ENCODE results near the gene SNED1.

- TF ChIP-seq CTCF (IDR thresholded peaks at IDR 0.05) (no peak), ATF3 (CRISPR knock-in tag; conservative IDR thresholded peaks at IDR 0.05) (no peak), ETV6 (CRISPR knock-in tag; IDR thresholded peaks at IDR 0.05) (no peak), CREB1 (CRISPR knock-in tag; IDR thresholded peaks at IDR 0.05) (no peak), ZBTB21 (CRISPR knock-in tag; IDR thresholded peaks at IDR 0.05; ENCODE audit: borderline replicate concordance) (no peak), JUN (CRISPR knock-in tag; IDR thresholded peaks at IDR 0.05) (no peak)
These were observed 4.6 kb downstream of the SNED1 start for GRCh38 chr2:241003047-241003360.
